ENCODE data around the gene SMIM14.
"Not testable (repeated sequence)": the region's sequence is repeated elsewhere in the genome, so short reads cannot be mapped to it uniquely, and the experiment has no call there.

Gene SMIM14

GRCh38 chr4:39591290-39591689 is 47.4 kb downstream of the SMIM14 start:
- DNase-seq, result no peak

GRCh38 chr4:39587881-39588280 is 50.8 kb downstream of the SMIM14 start:
- no peak for DNase-seq

DNA sequence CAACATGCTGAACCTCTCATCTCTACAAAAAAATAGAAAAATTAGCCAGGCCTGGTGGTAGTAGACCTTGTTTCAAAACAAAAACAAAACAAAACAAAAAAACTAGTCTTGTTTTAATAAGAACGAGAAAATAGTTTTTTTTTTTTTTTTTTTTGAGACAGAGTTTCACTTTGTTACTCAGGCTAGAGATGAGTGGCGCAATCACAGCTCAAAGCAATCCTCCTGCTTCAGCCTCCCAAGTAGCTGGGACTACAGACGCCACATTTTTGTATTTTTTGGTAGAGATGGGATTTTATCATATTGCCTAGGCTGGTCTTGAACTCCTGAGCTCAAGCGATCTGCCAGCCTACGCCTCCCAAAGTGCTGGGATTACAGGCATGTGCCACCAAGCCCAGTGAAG is 63.7 kb downstream of the SMIM14 start:
- DNase-seq, result no peak

DNA sequence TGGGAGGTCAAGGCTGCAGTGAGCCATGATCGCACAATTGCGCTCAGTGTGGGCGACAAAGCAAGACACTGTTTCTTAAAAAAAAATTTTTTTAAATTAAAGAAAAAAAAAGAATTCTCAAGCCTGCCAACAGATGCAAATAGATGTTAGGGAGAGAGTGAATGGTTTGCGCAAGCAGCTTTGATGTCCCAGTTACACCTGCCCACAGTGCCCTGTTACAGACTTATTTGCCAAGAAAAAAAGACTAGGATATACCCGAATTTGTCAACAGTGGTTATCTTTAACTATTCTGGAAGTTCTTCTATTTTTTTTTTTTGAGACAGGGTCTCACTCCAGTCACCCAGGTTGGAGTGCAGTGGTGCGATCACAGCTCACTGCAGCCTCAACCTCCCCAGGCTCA is 67.2 kb downstream of the SMIM14 start:
- DNase-seq, result no peak

- no peak for DNase-seq
Observed at GRCh38 chr4:39571054-39571453, 67.6 kb downstream of the SMIM14 start.

DNA sequence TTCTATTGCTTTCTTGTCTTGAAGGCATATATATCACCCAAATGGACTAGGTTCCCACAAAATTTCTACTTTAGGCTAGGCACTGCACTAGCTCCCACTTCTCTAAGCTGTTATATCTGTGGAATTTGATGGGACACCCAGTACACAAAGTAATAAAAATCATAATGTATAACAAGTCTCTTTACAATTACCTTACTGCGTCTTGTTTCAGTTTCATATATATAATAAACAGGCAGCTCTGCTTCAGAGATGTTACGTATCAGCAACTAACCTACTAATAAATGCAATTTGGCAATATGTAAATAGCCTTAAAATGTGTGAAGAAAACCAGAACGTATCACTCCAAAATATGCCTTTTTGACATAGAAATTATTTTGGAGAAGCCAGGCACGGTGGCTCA is 69.5 kb downstream of the SMIM14 start:
- no peak for DNase-seq

GRCh38 chr4:39568805-39569204 is 69.9 kb downstream of the SMIM14 start:
- no peak for DNase-seq

DNA sequence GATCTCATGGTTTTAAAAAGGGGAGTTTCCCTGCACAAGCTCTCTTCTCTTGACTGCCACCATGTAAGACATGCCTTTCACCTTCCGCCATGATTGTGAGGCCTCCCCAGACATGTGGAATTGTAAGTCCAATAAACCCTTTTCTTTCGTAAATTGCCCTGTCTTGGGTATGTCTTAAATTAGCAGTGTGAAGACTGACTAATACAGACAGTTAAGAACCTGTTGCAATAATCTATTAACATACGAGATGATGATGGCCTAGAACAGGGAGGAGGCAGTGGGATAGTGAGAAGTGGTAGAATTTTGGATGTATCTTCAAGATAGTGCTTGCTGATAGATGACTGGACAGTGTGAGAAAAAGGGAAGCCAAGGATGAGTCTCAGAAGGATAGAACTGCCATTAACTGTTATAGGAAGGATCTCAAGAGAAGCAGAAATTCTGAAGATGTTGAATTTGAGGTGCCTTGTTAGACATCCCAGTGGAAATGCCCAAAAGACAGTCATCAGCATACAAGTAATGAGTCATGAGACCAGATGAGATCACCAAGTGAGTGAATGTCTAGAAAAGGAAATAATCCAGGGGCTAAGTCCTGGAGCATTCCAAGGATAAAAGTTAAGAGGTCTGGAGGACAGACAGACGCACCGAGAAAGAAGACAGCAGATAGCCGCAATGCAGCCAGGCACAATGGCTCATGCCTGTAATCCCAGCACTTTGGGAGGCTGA is 72.6 kb downstream of the SMIM14 start:
- DNase-seq, result no peak

DNA sequence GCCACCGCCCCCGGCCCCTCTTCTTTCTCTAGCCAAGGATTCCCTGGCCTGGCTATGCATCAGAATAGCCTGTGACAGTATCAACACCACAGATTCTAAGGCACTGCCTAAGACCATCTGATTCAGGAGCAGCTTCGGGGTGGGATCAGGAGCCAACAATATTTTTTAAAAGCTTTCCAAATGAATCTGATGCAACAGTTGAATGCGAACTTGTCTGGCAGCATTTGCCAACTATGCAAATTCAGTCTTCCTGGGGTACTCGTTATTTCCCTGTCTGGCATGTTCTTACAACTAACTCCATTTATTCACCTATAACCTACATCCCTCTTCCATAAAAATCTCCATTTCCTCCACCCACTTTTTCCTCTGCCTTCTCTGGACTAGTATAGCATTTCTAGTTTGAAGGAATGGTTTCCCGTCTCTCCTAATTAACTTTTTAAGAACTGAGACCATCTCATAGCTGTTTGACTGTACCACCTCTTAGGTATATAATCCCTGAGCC is 75.3 kb downstream of the SMIM14 start:
- no peak for DNase-seq

DNA sequence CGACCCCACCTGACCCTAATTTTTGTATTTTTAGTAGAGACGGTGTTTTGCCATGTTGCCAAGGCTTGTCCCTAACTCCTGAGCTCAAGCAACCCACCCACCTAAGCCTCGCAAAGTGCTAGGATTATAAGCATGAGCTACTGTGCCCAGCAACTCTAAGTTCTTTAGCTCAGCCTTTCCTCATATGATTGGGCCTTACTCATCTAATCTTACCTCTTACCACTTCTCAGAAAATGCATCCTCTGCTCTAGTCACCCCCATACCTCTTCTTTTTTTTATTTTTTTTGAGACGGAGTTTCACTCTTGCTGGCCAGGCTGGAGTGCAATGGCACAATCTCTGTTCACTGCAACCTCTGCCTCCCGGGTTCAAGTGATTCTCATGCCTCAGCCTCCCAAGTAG is 75.9 kb downstream of the SMIM14 start:
- DNase-seq, result no peak

- no peak for DNase-seq
Observed at GRCh38 chr4:39559626-39560025, 79.0 kb downstream of the SMIM14 start.

DNA sequence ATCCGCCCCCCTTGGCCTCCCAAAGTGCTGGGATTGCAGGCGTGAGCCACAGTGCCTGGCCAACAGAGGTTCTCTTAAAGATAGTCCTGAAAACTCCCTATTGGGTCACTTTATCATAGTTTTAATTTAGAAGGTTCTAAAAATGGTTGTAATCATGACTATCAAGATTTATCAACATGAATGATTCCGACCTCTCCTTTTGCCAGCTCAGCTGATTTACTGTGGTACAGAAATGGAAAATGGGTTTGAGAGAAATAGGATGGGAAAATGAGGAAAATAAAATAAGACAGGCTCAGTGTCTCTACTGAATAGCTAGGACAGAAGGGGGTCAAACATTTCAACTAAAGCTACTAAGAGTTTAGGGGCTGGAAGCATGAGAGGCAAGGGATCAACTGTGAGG is 83.2 kb downstream of the SMIM14 start:
- no peak for DNase-seq

DNA sequence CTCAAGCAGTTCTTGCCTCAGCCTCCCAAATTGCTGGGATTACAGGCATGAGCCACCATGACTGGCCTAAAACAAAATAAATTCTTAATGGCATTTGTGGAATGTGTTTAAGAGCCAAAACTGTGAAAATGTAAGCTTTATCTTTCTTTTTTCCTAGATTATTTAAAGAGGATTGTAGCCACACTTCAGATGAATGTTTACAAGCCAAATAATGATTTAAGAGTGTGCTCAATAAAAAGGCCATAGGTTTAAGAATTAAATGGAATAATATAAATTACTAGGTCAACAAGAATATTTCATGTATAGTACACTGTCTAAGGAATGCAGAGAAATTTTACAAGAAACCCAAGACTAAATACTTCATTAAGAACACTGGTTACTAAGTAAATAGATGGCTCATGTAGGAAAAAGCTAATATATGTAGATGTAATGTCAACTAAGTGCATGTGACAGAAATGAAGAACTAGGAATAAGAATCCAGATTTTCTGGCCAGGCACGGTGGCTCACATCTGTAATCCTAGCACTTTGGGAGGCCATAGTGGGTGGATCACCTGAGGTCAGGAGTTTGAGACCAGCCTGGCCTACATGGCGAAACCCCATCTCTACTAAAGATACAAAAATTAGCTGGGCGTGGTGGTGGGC is 90.1 kb downstream of the SMIM14 start:
- no peak for DNase-seq

DNA sequence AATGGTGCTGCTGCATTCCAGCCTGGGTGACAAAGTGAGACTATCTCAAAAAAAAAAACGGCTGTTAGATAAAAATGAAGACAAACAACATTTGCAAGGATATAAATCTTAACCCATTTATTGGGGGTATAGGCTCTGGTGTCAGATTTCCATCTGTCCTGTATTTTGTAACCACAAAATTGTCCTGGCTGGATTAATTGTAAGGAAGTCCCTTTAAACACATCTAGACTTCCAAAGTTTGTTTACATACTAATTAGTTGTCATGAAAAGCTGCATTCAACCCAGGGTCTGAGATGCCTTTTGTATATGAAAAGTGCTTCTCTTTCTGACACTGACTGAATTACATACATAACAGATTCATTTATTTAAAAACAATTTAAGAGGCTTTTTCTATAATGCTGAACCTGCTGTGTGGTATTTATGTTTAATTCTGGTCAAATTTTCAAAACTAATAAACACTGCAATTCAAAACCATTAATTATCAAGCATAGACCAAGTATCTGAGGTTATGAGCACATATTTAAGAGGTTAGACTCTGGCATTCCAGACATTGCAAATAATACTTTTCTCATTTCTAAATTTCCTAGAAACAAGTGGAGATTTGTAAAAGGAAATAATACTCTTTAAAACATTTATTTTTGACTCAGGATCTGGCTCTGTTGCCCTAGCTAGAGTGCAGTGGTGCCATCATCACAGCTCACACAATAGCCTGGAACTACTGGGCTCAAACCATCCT is 93.9 kb downstream of the SMIM14 start:
- DNase-seq, result no peak

DNA sequence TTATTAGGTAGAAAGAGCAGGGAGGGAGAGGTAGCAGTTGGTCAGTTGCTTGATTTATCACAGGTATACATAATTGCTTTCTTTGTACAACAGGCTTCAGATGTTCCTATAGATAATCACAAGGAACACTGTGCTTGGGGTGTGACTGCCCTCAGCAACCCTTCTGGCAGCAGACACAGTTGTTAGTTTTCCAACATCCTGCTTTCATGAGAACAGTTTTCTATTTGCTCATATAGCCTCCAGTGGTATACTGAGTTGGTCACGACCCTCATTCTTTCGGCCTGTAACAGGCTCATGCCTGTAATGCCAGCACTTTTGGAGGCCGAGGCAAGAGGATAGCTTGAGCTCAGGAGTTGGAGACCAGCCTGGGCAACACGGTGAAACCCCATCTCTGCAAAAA is 94.6 kb downstream of the SMIM14 start:
- not testable (repeated sequence) for DNase-seq

DNA sequence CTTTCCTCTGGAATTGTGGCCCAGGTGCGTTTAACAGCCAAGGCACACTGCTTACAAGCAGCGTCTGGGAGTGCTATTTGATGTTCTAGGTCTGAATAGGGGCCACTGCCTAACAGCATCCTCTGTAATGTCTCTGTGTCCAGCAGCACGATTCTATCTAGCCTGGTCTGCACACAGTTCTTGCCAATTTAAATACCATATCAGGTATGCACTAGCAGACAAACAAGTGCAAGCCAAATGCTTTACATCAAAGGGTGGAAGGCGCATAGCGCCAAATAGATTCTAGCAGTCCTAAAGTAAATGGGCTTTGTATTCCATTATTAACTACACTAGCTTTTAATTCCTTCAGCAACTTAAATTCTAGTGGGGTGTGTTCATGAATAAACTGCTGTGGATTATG is 95.6 kb downstream of the SMIM14 start:
- no peak for DNase-seq

- DNase-seq, result no peak
Observed at GRCh38 chr4:39542611-39543012, 96.1 kb downstream of the SMIM14 start.

DNA sequence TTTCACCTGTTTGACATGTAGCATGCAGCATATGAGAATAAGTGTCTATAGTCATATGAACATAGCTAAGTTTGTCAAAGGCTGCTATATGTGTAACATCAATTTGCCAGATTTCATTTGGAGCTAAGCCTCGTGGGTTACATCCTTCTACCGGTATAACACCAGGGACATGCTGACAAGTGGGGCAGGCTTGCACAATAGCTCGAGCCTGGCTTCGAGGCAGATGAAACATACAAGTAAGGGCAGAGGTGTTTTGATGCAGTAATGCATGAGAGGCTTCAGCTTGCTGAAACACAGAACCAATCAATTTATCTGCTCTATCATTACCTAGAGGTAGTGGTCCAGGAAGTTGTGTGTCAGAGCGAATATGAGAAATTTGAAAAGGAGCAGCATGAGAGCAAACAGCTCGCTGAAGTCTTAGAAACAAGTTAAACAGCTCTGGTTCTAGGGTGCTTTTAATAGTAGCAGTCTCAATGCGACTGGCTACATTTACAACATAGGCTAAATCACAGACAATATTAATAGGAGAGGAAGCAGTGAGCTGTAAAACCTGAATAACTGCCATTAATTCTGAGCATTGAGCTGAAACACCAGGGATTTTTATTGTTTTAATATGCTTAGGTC is 96.6 kb downstream of the SMIM14 start:
- DNase-seq, result no peak

DNA sequence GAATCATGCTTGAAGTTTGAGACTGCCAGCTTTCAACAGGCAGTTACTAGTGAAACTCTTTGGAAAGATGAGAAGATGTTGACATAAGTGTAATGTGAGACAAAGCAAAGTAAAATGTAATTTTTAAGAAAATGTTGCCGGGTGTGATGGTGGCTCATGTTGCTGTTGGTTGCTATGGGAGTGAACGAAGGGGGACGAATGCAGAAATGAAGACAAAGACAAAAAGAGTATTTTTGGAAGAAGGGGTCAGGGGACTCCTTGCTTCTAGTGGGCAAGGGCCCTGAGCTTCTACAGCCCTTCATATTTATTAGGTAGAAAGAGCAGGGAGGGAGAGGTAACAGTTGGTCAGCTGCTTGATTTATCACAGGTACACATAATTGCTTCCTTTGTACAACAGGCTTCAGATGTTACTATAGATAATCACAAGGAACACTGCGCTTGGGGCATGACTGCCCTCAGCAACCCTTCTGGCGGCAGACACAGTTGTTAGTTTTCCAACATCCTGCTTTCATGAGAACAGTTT is 99.5 kb downstream of the SMIM14 start:
- DNase-seq, result no peak

GRCh38 chr4:39533541-39533940 is 105.1 kb downstream of the SMIM14 start:
- DNase-seq, result no peak

- not testable (repeated sequence) for DNase-seq
Observed at GRCh38 chr4:39532237-39532636, 106.4 kb downstream of the SMIM14 start.

DNA sequence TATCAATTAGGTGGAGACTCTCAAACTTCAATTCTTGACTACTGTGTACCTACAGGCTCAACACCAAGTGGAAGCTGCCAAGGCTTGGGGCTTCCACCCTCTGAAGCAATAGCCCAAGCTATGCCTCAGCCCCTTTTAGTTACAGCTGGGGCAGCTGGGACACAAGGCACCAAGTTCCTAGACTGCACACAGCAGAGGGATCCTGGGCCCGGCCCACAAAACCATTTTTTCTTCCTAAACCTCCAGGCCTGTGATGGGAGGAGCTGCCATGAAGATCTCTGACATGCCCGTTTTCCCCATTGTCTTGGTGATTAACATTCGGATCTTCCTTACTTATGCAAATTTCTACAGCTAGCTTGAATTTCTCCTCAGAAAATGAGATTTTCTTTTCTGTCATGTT is 108.0 kb downstream of the SMIM14 start:
- DNase-seq, result no peak

DNA sequence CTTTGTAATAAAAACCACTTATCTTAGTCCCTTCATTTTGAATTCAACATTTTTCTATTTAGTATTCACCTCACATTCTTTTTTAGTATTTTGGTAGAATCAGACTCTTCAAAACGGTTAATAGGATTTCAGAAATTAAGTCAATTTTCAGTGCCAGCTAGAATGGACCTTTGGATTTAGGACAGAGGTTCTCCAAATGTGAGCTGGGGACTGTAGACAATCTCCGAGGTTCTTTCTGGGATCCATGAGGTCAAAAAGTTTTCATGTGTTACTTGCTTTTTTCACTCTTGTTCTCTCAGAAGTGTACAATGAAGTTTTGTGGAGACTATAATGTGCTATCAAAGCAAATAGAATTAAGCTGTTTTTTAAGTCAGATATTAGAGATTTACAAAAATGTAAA is 109.1 kb downstream of the SMIM14 start:
- DNase-seq, result no peak
